Measurements from ENCODE around the gene USP26. TPM values are rescaled to one million over a fixed set of nuclear protein-coding genes. Genes with fewer than 3 reads are reported as not detected.

Gene USP26, protein sequence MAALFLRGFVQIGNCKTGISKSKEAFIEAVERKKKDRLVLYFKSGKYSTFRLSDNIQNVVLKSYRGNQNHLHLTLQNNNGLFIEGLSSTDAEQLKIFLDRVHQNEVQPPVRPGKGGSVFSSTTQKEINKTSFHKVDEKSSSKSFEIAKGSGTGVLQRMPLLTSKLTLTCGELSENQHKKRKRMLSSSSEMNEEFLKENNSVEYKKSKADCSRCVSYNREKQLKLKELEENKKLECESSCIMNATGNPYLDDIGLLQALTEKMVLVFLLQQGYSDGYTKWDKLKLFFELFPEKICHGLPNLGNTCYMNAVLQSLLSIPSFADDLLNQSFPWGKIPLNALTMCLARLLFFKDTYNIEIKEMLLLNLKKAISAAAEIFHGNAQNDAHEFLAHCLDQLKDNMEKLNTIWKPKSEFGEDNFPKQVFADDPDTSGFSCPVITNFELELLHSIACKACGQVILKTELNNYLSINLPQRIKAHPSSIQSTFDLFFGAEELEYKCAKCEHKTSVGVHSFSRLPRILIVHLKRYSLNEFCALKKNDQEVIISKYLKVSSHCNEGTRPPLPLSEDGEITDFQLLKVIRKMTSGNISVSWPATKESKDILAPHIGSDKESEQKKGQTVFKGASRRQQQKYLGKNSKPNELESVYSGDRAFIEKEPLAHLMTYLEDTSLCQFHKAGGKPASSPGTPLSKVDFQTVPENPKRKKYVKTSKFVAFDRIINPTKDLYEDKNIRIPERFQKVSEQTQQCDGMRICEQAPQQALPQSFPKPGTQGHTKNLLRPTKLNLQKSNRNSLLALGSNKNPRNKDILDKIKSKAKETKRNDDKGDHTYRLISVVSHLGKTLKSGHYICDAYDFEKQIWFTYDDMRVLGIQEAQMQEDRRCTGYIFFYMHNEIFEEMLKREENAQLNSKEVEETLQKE
- total RNA-seq (0.07 TPM in 1 of 2 replicates, not detected in the other), polyA plus RNA-seq (not detected in 2 replicates)

DNA sequence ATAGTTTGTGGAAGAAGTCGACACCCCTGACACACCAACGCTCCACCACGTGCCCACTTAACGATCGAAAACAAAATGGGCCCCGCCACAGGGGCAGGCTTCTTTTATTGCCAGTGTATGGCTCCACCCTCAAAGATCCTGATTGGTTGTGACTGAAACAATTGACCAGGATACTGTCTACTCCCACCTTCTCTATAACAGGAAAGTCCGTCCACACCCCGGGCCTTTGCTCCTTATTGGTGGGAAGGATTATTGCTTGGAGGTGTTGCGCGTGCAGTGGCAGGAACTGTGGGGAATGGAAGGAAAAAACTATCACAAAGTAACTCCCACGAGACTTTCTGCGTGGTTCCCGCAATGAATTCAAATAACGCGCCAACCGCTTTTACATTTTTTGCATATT, at the start of gene USP26:
Gene USP26, minus strand, starts transcription at position 79 of the 400 bp plus-strand sequence. CDS start 68,889 bp downstream, outside the sequence.
- no peak within 1 kb of the TSS for H3K4me2 ChIP-seq
- H3K9me2 ChIP-seq (replicated peaks; ENCODE audit: insufficient read depth): no peaks in the 10 kb centered on the region
- TF ChIP-seq, protein P1, sequence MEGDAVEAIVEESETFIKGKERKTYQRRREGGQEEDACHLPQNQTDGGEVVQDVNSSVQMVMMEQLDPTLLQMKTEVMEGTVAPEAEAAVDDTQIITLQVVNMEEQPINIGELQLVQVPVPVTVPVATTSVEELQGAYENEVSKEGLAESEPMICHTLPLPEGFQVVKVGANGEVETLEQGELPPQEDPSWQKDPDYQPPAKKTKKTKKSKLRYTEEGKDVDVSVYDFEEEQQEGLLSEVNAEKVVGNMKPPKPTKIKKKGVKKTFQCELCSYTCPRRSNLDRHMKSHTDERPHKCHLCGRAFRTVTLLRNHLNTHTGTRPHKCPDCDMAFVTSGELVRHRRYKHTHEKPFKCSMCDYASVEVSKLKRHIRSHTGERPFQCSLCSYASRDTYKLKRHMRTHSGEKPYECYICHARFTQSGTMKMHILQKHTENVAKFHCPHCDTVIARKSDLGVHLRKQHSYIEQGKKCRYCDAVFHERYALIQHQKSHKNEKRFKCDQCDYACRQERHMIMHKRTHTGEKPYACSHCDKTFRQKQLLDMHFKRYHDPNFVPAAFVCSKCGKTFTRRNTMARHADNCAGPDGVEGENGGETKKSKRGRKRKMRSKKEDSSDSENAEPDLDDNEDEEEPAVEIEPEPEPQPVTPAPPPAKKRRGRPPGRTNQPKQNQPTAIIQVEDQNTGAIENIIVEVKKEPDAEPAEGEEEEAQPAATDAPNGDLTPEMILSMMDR (IDR thresholded peaks at IDR 0.05; ENCODE audit: poor library complexity): no peak
- no peak for TF ChIP-seq EZH2phosphoT487 (IDR thresholded peaks at IDR 0.05; ENCODE audit: low read depth, severe bottlenecking, unreplicated experiment)
- TF ChIP-seq EZH2 (IDR thresholded peaks at IDR 0.05; ENCODE audit: borderline replicate concordance): no peak
- no peak within 1 kb of the TSS for H3K27ac ChIP-seq
- DNase-seq (ENCODE audit: low spot score): no peak
- no peaks in the 10 kb centered on the region for H4K20me1 ChIP-seq (ENCODE audit: insufficient read depth, poor library complexity, severe bottlenecking)
- H3K79me2 ChIP-seq: no peaks in the 10 kb centered on the region
- no peaks in the 10 kb centered on the region for H3K36me3 ChIP-seq (replicated peaks; ENCODE audit: insufficient read depth, low read depth)
- no peaks in the 10 kb centered on the region for H3K9me3 ChIP-seq (ENCODE audit: low read depth)
- 95% methylated on average over 16 of the region's 16 CpGs for WGBS (ENCODE audit: low lambda C conversion rate, missing lambda C conversion rate)
- no peaks in the 10 kb centered on the region for H3K27me3 ChIP-seq
- H3K4me1 ChIP-seq (ENCODE audit: insufficient read depth): no peaks in the 10 kb centered on the region
- no peak within 1 kb of the TSS for H2AFZ ChIP-seq
- no peak within 1 kb of the TSS for H3K4me3 ChIP-seq

DNA sequence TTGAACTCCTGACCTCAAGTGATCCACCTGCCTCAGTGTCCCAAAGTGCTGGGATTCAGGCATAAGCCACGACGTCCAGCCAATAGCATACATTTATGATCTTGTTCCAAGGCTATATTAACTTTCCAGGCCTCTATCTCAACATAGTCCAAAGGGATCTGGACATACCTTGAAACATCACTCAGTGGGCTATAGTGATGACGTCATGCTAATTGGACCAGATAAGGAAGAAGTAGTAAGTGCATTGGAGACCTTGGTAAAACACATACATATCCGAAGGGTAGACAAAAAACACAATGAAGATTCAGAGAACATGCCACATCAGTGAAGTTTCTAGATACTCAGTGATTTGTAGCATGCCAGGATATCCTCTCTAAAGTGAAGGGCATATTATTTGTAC, 37.4 kb upstream of the USP26 start:
- no peaks in the 10 kb centered on the region for H3K4me1 ChIP-seq (ENCODE audit: insufficient read depth)
- no peak overlapping the region for H2AFZ ChIP-seq
- H4K20me1 ChIP-seq (ENCODE audit: insufficient read depth, poor library complexity, severe bottlenecking): no peaks in the 10 kb centered on the region
- no peak for DNase-seq (ENCODE audit: low spot score)
- no peak overlapping the region for H3K4me3 ChIP-seq
- no peaks in the 10 kb centered on the region for H3K79me2 ChIP-seq
- 74% methylated on average over 4 of the region's 4 CpGs for WGBS (ENCODE audit: low lambda C conversion rate, missing lambda C conversion rate)
- H3K27ac ChIP-seq: no peak overlapping the region
- H3K36me3 ChIP-seq (replicated peaks; ENCODE audit: insufficient read depth, low read depth): no peaks in the 10 kb centered on the region
- TF ChIP-seq EZH2phosphoT487 (IDR thresholded peaks at IDR 0.05; ENCODE audit: low read depth, severe bottlenecking, unreplicated experiment) (no peak), EZH2 (IDR thresholded peaks at IDR 0.05; ENCODE audit: borderline replicate concordance) (no peak)
- TF ChIP-seq, protein P1 (IDR thresholded peaks at IDR 0.05; ENCODE audit: poor library complexity): no peak
- H3K27me3 ChIP-seq: no peaks in the 10 kb centered on the region
- no peaks in the 10 kb centered on the region for H3K9me2 ChIP-seq (replicated peaks; ENCODE audit: insufficient read depth)
- H3K9me3 ChIP-seq (ENCODE audit: low read depth): no peaks in the 10 kb centered on the region
- H3K4me2 ChIP-seq: no peak overlapping the region

DNA sequence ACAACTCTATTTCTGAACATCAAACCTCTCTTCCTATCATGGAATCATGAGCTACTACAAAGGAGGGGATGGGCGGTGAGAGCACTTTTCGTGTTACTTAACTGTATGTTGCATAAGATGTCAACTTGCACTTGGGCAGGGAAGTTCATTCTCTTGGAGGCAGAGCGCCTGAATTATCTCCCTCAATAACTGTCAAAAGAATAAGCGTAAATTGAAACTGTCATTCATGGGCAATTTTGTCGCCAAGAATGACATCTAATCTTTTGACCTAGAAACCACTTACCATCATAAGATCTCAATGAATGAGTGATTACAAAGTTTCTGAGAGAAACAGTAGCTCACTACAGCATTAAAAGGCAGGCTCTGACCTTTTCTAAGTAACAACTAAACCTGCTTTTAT, 23.5 kb upstream of the USP26 start:
- no peak overlapping the region for H3K27ac ChIP-seq
- DNase-seq (ENCODE audit: low spot score): no peak
- 83% methylated on average over 5 of the region's 5 CpGs for WGBS (ENCODE audit: low lambda C conversion rate, missing lambda C conversion rate)

More for the DNA sequence above, 23.5 kb upstream of the USP26 start:
- H3K4me2 ChIP-seq: no peak overlapping the region
- H3K4me3 ChIP-seq: no peak overlapping the region
- no peaks in the 10 kb centered on the region for H3K79me2 ChIP-seq
- H3K36me3 ChIP-seq (replicated peaks; ENCODE audit: insufficient read depth, low read depth): no peaks in the 10 kb centered on the region
- no peaks in the 10 kb centered on the region for H3K9me3 ChIP-seq (ENCODE audit: low read depth)
- TF ChIP-seq EZH2phosphoT487 (IDR thresholded peaks at IDR 0.05; ENCODE audit: low read depth, severe bottlenecking, unreplicated experiment): no peak
- no peak for TF ChIP-seq EZH2 (IDR thresholded peaks at IDR 0.05; ENCODE audit: borderline replicate concordance)
- TF ChIP-seq, protein P1 (IDR thresholded peaks at IDR 0.05; ENCODE audit: poor library complexity): no peak
- no peaks in the 10 kb centered on the region for H3K4me1 ChIP-seq (ENCODE audit: insufficient read depth)
- no peaks in the 10 kb centered on the region for H3K9me2 ChIP-seq (replicated peaks; ENCODE audit: insufficient read depth)
- no peak overlapping the region for H2AFZ ChIP-seq
- H4K20me1 ChIP-seq (ENCODE audit: insufficient read depth, poor library complexity, severe bottlenecking): no peaks in the 10 kb centered on the region
- no peaks in the 10 kb centered on the region for H3K27me3 ChIP-seq
